AG04450 (cell line): Measurements from ENCODE around the gene TEX264. TPM values are rescaled to one million over a fixed set of nuclear protein-coding genes. Genes with fewer than 3 reads are reported as not detected.

Experiments
- CTCF ChIA-PET: fragments of 300-600, 350-600 bp; formaldehyde crosslinking; extraction: SDS; loops from one replicate; lab custom pipeline; 2022; ENCODE audit warnings: antibody characterized with exemption, inconsistent platforms; lab: Charles Lee
- POLR2A ChIA-PET: fragments of 350-600 bp; formaldehyde crosslinking; extraction: SDS; loops from one replicate; lab custom pipeline; 2021; ENCODE audit warnings: antibody characterized with exemption, inconsistent platforms; lab: Yijun Ruan, JAX
- DNase-seq: peaks from one replicate; pipeline ENCODE4 v3.0.0-alpha.2; 2011; ENCODE audit warnings: low read depth, low spot score
- H3K27ac ChIP-seq: one replicate; pipeline ENCODE4 v1.5.1; 2012; ENCODE audit warnings: low read depth, low read length, control low read depth
- H3K27me3 ChIP-seq: one replicate; pipeline ENCODE4 v1.6.0; 2012; ENCODE audit warnings: low read length; ENCODE audit not compliant: control insufficient read depth, insufficient read depth
- H3K4me3 ChIP-seq: 2 replicates; pipeline ENCODE4 v1.5.1; 2011; ENCODE audit warnings: mild to moderate bottlenecking, low read depth, low read length, control low read depth
- H3K9me3 ChIP-seq: 2 replicates; pipeline ENCODE4 v1.5.1; 2012; ENCODE audit warnings: low read length; ENCODE audit not compliant: control insufficient read depth, insufficient read depth
- polyA plus RNA-seq: library from polyadenylated mRNA; depleted of rRNA; stranded (reverse); fragments of >200 nt; gene quantifications from 2 replicates; pipeline ENCODE4 v1.2.3, GENCODE V29; 2011
- TF ChIP-seq, protein P1 (sequence below): IDR thresholded peaks from 2 replicates; pipeline ENCODE4 v1.5.1; 2011; ENCODE audit warnings: low read depth, low read length, control low read depth, inconsistent platforms

TEX264 gene
- polyA plus RNA-seq, 1 experiment, result 40.6 TPM

DNA sequence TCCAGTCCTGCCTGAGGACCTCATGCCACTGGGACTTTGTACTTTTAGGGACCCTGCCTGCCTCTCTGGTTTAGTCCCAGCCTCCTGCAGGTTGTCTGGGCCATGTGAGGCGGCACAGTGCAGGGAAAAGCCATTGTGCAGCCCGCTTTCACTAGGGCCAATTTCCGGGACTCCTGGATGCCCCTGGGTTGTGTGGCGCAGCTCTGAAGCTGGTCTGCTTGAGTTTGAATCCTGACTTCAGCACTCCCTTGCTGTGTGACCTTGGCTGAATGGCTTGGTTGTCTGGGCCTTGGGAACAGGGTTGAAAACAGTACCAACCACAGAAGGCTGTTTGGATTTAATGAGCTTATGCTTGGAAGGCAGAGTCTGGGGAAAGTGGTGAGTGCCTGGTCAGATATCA is 8.3 kb downstream of the TEX264 start:
- Histone ChIP-seq H3K27ac (no peak overlapping the region), H3K4me3 (no peak overlapping the region), H3K9me3 (no peaks in the 10 kb centered on the region), H3K27me3 (no peaks in the 10 kb centered on the region)
- ChIA-PET POLR2A (interaction anchor here (0.7 kb wide), 1 partner anchor 961 kb away, joined by 3 read pairs; no protein-coding TSS in a partner anchor), CTCF (interaction anchor here (4.1 to 6.7 kb wide), 3 partner anchors 10 to 290 kb away, joined by 51 to 189 read pairs (median 55); partner anchors contain the start of genes DCAF1 and RBM15B)
- DNase-seq, result no peak
- TF ChIP-seq, protein P1, sequence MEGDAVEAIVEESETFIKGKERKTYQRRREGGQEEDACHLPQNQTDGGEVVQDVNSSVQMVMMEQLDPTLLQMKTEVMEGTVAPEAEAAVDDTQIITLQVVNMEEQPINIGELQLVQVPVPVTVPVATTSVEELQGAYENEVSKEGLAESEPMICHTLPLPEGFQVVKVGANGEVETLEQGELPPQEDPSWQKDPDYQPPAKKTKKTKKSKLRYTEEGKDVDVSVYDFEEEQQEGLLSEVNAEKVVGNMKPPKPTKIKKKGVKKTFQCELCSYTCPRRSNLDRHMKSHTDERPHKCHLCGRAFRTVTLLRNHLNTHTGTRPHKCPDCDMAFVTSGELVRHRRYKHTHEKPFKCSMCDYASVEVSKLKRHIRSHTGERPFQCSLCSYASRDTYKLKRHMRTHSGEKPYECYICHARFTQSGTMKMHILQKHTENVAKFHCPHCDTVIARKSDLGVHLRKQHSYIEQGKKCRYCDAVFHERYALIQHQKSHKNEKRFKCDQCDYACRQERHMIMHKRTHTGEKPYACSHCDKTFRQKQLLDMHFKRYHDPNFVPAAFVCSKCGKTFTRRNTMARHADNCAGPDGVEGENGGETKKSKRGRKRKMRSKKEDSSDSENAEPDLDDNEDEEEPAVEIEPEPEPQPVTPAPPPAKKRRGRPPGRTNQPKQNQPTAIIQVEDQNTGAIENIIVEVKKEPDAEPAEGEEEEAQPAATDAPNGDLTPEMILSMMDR, result no peak

DNA sequence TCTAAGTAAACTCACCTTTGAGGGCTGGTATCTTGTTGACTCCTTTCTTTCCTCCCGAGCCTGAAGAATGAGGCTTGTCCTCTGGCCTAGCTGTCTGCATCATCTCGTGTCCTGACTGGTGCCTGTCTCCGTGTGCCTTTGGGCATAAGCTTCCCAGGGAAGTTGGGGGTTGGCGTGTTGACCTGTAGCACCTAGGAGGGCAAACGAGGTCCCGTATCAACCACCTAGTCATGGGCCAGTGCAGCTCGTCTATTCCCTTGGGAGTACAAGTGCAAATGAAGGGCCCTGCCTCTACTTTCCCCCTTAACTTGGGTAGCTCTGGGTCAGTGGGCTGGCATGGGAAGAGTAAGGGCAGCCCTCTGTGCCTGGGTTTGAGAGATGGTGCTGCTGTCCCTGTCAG is 8.7 kb downstream of the TEX264 start:
- TF ChIP-seq, protein P1, result no peak
- Histone ChIP-seq H3K27me3 (no peaks in the 10 kb centered on the region), H3K4me3 (no peak overlapping the region), H3K9me3 (no peaks in the 10 kb centered on the region), H3K27ac (no peak overlapping the region)
- ChIA-PET POLR2A (interaction anchor here (0.7 kb wide), 1 partner anchor 961 kb away, joined by 3 read pairs; no protein-coding TSS in a partner anchor), CTCF (interaction anchor here (1.2 to 6.7 kb wide), 4 partner anchors 11 to 291 kb away, joined by 9 to 189 read pairs (median 53); partner anchors contain the start of genes DCAF1 and RBM15B)
- DNase-seq, result no peak

GRCh38 chr3:51680196-51680595 is 9.1 kb downstream of the TEX264 start:
- POLR2A ChIA-PET, result no interaction called here
- H3K9me3 ChIP-seq, result no peaks in the 10 kb centered on the region
- TF ChIP-seq, protein P1, result no peak
- CTCF ChIA-PET, result interaction anchor here (1.2 to 6.7 kb wide), 4 partner anchors 11 to 291 kb away, joined by 9 to 189 read pairs (median 53); partner anchors contain the start of genes DCAF1 and RBM15B
- H3K27me3 ChIP-seq, result no peaks in the 10 kb centered on the region
- no peak overlapping the region for H3K27ac ChIP-seq
- no peak overlapping the region for H3K4me3 ChIP-seq
- no peak for DNase-seq

DNA sequence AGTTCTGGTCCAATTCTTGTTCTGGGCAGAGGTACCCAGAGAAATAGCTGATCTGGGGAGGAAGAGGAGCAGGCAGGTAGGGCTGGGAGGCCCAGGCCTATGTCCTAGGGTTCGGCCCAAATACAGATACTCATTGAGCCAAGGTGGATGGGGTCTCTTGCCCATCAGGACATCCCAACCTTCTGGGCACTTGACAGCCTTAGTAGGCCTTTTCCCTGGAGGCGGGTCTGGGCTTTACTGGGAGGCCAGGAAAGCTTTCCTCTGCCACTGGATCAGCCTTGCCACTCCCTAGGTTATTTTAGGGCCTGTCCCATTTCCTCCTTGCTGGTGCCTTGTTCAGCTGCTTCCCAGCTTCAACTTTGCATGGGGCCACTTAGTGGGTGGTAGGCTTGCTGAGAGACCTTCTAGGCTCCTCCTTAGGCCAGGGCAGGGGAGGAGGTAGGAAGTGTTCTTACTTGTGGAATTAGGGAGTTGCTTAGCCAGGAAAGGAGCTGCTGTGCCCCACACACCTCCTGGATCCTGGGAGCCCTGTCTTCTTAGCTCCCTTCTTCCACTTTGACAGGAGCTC is 9.7 kb downstream of the TEX264 start:
- H3K27me3 ChIP-seq, result no peaks in the 10 kb centered on the region
- no peak overlapping the region for H3K27ac ChIP-seq
- ChIA-PET CTCF (interaction anchor here (1.2 to 6.7 kb wide), 8 partner anchors 8 to 1065 kb away, joined by 3 to 189 read pairs (median 24); partner anchors contain the start of genes DCAF1 and RBM15B), POLR2A (interaction anchor here (0.5 kb wide), 1 partner anchor 198 kb away, joined by 9 read pairs; no protein-coding TSS in a partner anchor)
- H3K9me3 ChIP-seq, result no peaks in the 10 kb centered on the region
- TF ChIP-seq, protein P1, result no peak
- no peak overlapping the region for H3K4me3 ChIP-seq
- DNase-seq, result no peak

DNA sequence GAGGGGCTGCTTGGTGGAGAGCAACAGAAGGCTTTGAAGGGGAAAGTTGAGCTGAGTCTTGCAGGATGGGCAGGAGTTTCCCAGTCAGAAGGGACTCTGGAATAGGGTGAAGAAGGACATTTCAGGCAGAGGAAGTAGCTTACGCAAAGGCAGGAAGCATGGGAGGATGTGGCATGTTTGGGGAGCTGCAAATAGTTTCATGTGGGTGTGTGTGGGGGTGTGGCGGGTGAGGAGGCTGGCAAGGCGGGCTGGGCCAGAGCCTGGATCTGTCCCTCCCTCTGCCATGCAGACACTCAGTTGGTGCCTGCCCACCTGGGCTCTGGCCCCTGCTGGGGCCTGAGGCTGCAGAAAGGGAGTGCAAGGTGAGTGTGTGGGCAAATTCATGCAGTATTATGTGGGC is 10.4 kb downstream of the TEX264 start:
- POLR2A ChIA-PET, result interaction anchor here (0.5 to 1.0 kb wide), 4 partner anchors 22 to 199 kb away, joined by 3 to 9 read pairs (median 7); partner anchors contain the start of gene DCAF1
- TF ChIP-seq, protein P1, result no peak
- Histone ChIP-seq H3K27ac (no peak overlapping the region), H3K4me3 (no peak overlapping the region), H3K27me3 (no peaks in the 10 kb centered on the region), H3K9me3 (no peaks in the 10 kb centered on the region)
- CTCF ChIA-PET, result interaction anchor here (0.5 to 6.7 kb wide), 20 partner anchors 9 to 1065 kb away, joined by 3 to 189 read pairs (median 5); partner anchors contain the start of genes DCAF1, MANF and RBM15B
- no peak for DNase-seq
